ENCODE data around the gene ARHGEF28.

The ARHGEF28 gene

GRCh38 chr5:73631500-73631899 is 5.5 kb downstream of the ARHGEF28 start:
- DNase-seq (ENCODE audit: low read depth) = no peak
- H3K4me3 ChIP-seq (ENCODE audit: low read depth, low read length) = no peak overlapping the region
- TF ChIP-seq POLR2A (IDR thresholded peaks at IDR 0.05; ENCODE audit: extremely low read depth, insufficient read length) (no peak), MAX (IDR thresholded peaks at IDR 0.05; ENCODE audit: low read depth, low read length) (no peak), MYC (IDR thresholded peaks at IDR 0.05; ENCODE audit: low read depth, low read length) (no peak), CTCF (IDR thresholded peaks at IDR 0.05; ENCODE audit: low read depth, low read length) (no peak)

- no peak overlapping the region for H3K4me3 ChIP-seq (ENCODE audit: low read depth, low read length)
- peak; percentile 10 for DNase-seq (ENCODE audit: low read depth)
- TF ChIP-seq CTCF (IDR thresholded peaks at IDR 0.05; ENCODE audit: low read depth, low read length) (peak; percentile 12), POLR2A (IDR thresholded peaks at IDR 0.05; ENCODE audit: extremely low read depth, insufficient read length) (no peak)
Measured at GRCh38 chr5:73633060-73633459, 7.1 kb downstream of the ARHGEF28 start.

GRCh38 chr5:73636408-73636807 is 10.4 kb downstream of the ARHGEF28 start:
- TF ChIP-seq POLR2A (IDR thresholded peaks at IDR 0.05; ENCODE audit: extremely low read depth, insufficient read length) (no peak), MAX (IDR thresholded peaks at IDR 0.05; ENCODE audit: low read depth, low read length) (no peak), CTCF (IDR thresholded peaks at IDR 0.05; ENCODE audit: low read depth, low read length) (no peak), MYC (IDR thresholded peaks at IDR 0.05; ENCODE audit: low read depth, low read length) (no peak)
- H3K4me3 ChIP-seq (ENCODE audit: low read depth, low read length) = no peak overlapping the region
- no peak for DNase-seq (ENCODE audit: low read depth)

- TF ChIP-seq MAX (IDR thresholded peaks at IDR 0.05; ENCODE audit: low read depth, low read length) (no peak), CTCF (IDR thresholded peaks at IDR 0.05; ENCODE audit: low read depth, low read length) (no peak), POLR2A (IDR thresholded peaks at IDR 0.05; ENCODE audit: extremely low read depth, insufficient read length) (no peak), MYC (IDR thresholded peaks at IDR 0.05; ENCODE audit: low read depth, low read length) (no peak)
- no peak for DNase-seq (ENCODE audit: low read depth)
- H3K4me3 ChIP-seq (ENCODE audit: low read depth, low read length) = no peak overlapping the region
Measured at GRCh38 chr5:73637565-73637964, 11.6 kb downstream of the ARHGEF28 start.

GRCh38 chr5:73638344-73639095 is 12.5 kb downstream of the ARHGEF28 start:
- no peak for TF ChIP-seq POLR2A (IDR thresholded peaks at IDR 0.05; ENCODE audit: extremely low read depth, insufficient read length)
- TF ChIP-seq MAX (IDR thresholded peaks at IDR 0.05; ENCODE audit: low read depth, low read length) = no peak
- TF ChIP-seq MYC (IDR thresholded peaks at IDR 0.05; ENCODE audit: low read depth, low read length) = no peak
- no peak for TF ChIP-seq CTCF (IDR thresholded peaks at IDR 0.05; ENCODE audit: low read depth, low read length)
- no peak overlapping the region for H3K4me3 ChIP-seq (ENCODE audit: low read depth, low read length)

More at GRCh38 chr5:73638344-73639095, 12.5 kb downstream of the ARHGEF28 start:
- no peak for DNase-seq (ENCODE audit: low read depth)

All from NB4 (cell line).